ENCODE data around the gene KLHL22.
"Not testable (repeated sequence)": the region's sequence is repeated elsewhere in the genome, so short reads cannot be mapped to it uniquely, and the experiment has no call there.

DNA sequence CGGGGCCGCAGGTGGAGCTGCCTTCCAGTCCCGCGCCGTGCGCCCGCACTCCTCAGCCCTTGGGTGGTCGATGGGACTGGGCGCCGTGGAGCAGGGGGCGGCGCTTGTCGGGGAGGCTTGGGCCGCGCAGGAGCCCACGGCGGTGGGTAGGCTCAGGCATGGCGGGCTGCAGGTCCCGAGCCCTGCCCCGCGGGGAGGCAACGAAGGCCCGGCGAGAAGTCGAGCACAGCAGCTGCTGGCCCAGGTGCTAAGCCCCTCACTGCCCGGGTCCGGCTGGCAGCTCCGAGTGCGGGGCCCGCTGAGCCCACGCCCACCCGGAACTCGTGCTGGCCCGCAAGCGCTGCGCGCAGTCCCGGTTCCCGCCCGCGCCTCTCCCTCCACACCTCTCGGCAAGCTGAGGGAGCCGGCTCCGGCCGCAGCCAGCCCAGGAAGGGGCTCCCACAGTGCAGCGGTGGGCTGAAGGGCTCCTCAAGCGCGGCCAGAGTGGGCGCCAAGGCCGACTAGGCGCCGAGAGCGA, 103.2 kb downstream of the KLHL22 start:
- TF ChIP-seq, protein P1, sequence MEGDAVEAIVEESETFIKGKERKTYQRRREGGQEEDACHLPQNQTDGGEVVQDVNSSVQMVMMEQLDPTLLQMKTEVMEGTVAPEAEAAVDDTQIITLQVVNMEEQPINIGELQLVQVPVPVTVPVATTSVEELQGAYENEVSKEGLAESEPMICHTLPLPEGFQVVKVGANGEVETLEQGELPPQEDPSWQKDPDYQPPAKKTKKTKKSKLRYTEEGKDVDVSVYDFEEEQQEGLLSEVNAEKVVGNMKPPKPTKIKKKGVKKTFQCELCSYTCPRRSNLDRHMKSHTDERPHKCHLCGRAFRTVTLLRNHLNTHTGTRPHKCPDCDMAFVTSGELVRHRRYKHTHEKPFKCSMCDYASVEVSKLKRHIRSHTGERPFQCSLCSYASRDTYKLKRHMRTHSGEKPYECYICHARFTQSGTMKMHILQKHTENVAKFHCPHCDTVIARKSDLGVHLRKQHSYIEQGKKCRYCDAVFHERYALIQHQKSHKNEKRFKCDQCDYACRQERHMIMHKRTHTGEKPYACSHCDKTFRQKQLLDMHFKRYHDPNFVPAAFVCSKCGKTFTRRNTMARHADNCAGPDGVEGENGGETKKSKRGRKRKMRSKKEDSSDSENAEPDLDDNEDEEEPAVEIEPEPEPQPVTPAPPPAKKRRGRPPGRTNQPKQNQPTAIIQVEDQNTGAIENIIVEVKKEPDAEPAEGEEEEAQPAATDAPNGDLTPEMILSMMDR (conservative IDR thresholded peaks at IDR 0.05; ENCODE audit: low read depth, low read length): not testable (repeated sequence)
- not testable (repeated sequence) for TF ChIP-seq RAD21 (IDR thresholded peaks at IDR 0.05; ENCODE audit: low read length); POLR2A (IDR thresholded peaks at IDR 0.05; ENCODE audit: low read depth, low read length); MAZ (IDR thresholded peaks at IDR 0.05; ENCODE audit: borderline replicate concordance, low read depth, low read length); NFE2L2 (IDR thresholded peaks at IDR 0.05; ENCODE audit: low read depth, low read length); SMC3 (IDR thresholded peaks at IDR 0.05; ENCODE audit: low read depth, low read length); RFX5 (IDR thresholded peaks at IDR 0.05; ENCODE audit: low read depth, low read length); RCOR1 (IDR thresholded peaks at IDR 0.05; ENCODE audit: insufficient replicate concordance, low read length); CEBPB (IDR thresholded peaks at IDR 0.05; ENCODE audit: low read depth, low read length); CHD1 (IDR thresholded peaks at IDR 0.05; ENCODE audit: low read depth, low read length); MXI1 (IDR thresholded peaks at IDR 0.05; ENCODE audit: borderline replicate concordance, low read depth, low read length); MAFK (IDR thresholded peaks at IDR 0.05; ENCODE audit: low read depth, low read length)
- TF ChIP-seq, protein P2, sequence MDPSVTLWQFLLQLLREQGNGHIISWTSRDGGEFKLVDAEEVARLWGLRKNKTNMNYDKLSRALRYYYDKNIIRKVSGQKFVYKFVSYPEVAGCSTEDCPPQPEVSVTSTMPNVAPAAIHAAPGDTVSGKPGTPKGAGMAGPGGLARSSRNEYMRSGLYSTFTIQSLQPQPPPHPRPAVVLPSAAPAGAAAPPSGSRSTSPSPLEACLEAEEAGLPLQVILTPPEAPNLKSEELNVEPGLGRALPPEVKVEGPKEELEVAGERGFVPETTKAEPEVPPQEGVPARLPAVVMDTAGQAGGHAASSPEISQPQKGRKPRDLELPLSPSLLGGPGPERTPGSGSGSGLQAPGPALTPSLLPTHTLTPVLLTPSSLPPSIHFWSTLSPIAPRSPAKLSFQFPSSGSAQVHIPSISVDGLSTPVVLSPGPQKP (IDR thresholded peaks at IDR 0.05; ENCODE audit: borderline replicate concordance, low read depth, low read length): not testable (repeated sequence)
- TF ChIP-seq, protein P3, sequence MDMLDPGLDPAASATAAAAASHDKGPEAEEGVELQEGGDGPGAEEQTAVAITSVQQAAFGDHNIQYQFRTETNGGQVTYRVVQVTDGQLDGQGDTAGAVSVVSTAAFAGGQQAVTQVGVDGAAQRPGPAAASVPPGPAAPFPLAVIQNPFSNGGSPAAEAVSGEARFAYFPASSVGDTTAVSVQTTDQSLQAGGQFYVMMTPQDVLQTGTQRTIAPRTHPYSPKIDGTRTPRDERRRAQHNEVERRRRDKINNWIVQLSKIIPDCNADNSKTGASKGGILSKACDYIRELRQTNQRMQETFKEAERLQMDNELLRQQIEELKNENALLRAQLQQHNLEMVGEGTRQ (IDR thresholded peaks at IDR 0.05; ENCODE audit: low read depth, low read length): not testable (repeated sequence)

Measured in IMR-90 (cell line).